ENCODE data around the gene ALDH3A2. TPM values are rescaled to one million over a fixed set of nuclear protein-coding genes. Genes with fewer than 3 reads are reported as not detected.
A peak's percentile ranks its signal among the peaks of the same experiment; 100 is the strongest.

ALDH3A2 gene
- total RNA-seq, 2 experiments from 2014 or later: 29.7 to 41.1 TPM

DNA sequence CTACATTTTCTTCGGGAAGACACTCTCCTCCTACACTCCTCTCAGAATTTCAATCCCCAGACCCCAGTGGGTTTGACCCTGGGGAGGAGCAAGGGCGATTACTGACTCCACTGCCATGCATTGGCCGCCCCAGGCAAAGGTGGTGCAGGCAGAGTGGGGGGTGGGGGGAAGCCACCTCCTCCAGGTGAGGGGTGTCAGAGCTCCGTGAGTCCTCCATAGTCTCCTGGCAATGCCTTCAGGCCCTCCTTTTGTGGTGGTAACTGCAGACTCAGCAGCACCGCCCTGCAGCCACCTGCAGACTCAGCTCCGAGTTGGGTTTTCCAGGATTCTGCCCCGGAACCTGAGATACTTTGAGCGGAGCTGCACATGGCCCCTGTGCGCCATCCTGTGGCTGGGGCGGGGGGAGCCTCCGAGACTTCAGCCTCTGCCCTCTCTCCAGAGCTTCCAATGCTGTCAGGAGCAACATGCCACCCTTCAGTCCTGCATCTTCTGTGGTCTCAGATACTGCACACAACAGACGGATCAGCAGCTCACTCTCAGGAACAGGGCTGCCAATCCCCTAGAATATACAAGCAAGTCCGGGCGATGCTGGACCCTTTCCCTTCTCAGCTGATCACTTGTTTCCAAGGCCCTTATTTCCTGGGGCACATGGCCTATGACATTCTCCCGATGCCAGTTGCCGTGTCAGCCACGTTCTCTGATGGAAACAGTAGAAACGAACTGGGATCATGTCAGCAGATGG, 70.2 kb downstream of the ALDH3A2 start:
- H3K27ac ChIP-seq (ENCODE audit: low read depth, low read length, poor library complexity, severe bottlenecking): no peak overlapping the region
- CTCF ChIA-PET (ENCODE audit: unreplicated experiment): no interaction called here
- no TSS peak for BruUV-seq (replicated peaks)
- no peak overlapping the region for H2AFZ ChIP-seq (ENCODE audit: low read length)
- no peaks in the 10 kb centered on the region for H3K9me3 ChIP-seq (ENCODE audit: low read length)
- no peaks in the 10 kb centered on the region for H3K36me3 ChIP-seq (ENCODE audit: insufficient read depth, low read length)
- TF ChIP-seq EZH2phosphoT487 (IDR thresholded peaks at IDR 0.05; ENCODE audit: borderline replicate concordance, low read depth, low read length): no peak
- TF ChIP-seq, protein P1, sequence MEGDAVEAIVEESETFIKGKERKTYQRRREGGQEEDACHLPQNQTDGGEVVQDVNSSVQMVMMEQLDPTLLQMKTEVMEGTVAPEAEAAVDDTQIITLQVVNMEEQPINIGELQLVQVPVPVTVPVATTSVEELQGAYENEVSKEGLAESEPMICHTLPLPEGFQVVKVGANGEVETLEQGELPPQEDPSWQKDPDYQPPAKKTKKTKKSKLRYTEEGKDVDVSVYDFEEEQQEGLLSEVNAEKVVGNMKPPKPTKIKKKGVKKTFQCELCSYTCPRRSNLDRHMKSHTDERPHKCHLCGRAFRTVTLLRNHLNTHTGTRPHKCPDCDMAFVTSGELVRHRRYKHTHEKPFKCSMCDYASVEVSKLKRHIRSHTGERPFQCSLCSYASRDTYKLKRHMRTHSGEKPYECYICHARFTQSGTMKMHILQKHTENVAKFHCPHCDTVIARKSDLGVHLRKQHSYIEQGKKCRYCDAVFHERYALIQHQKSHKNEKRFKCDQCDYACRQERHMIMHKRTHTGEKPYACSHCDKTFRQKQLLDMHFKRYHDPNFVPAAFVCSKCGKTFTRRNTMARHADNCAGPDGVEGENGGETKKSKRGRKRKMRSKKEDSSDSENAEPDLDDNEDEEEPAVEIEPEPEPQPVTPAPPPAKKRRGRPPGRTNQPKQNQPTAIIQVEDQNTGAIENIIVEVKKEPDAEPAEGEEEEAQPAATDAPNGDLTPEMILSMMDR (conservative IDR thresholded peaks at IDR 0.05; ENCODE audit: low read length): peak; percentile 45; the same call in 1 of the 2 replicates
- no peak overlapping the region for H3K4me3 ChIP-seq (ENCODE audit: low read depth, low read length, poor library complexity, severe bottlenecking)
- DNase-seq (ENCODE audit: low spot score): no peak
- H4K20me1 ChIP-seq (ENCODE audit: insufficient read depth, low read length): no peaks in the 10 kb centered on the region
- H3K4me2 ChIP-seq (ENCODE audit: low read length): no peak overlapping the region
- POLR2A ChIA-PET: no interaction called here
- no peaks in the 10 kb centered on the region for H3K4me1 ChIP-seq (ENCODE audit: insufficient read depth, low read length, poor library complexity, severe bottlenecking)
- no peaks in the 10 kb centered on the region for H3K9me2 ChIP-seq (ENCODE audit: insufficient read depth, low read length)
- intact Hi-C loops (cut with micrococcal nuclease; ENCODE audit: unreplicated experiment): no loop called here
- H3K79me2 ChIP-seq (ENCODE audit: insufficient read depth, low read depth, low read length): no peaks in the 10 kb centered on the region

DNA sequence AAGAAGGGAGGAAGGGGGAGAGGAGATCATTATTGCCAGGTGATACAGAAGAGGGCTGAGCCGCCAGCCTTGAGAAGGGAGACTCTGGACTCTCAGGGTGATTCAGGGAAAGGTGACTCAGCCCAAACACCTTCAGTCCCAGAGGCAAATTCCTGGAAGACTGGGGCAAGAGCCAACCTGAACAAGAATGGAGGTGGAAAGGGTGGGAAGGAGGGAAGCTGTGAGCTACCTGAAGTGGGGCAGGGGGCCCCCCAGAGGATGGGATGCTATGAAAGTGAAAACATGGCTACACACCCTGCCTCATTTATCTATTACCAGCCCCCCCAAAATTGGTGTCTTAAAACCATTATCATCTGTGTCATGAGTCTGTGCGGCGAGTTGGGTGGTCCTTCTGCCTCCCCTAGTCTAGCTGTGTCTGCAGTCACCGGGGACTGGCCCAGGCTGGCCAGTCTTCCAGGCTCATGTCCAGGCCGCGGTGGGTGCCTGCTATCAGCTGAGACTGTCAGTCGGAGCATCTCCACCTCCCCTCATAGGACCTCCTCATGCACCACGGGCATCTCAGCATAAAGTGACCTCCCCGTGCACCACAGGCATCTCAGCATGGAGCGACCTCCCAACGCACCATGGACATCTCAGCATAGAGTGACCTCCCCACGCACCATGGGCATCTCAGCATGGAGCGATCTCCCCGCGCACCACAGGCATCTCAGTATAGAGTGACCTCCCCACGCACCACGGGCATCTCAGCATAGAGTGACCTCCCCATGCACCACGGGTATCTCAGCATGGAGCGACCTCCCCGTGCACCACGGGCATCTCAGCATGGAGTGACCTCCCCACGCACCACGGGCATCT, 71.0 kb downstream of the ALDH3A2 start:
- Histone ChIP-seq H3K4me1 (ENCODE audit: insufficient read depth, low read length, poor library complexity, severe bottlenecking) (no peaks in the 10 kb centered on the region), H3K36me3 (ENCODE audit: insufficient read depth, low read length) (no peaks in the 10 kb centered on the region), H3K27ac (ENCODE audit: low read depth, low read length, poor library complexity, severe bottlenecking) (no peak overlapping the region), H3K4me2 (ENCODE audit: low read length) (no peak overlapping the region), H3K79me2 (ENCODE audit: insufficient read depth, low read depth, low read length) (no peaks in the 10 kb centered on the region), H3K9me3 (ENCODE audit: low read length) (no peaks in the 10 kb centered on the region), H3K9me2 (ENCODE audit: insufficient read depth, low read length) (no peaks in the 10 kb centered on the region), H3K4me3 (ENCODE audit: low read depth, low read length, poor library complexity, severe bottlenecking) (no peak overlapping the region), H4K20me1 (ENCODE audit: insufficient read depth, low read length) (no peaks in the 10 kb centered on the region), H2AFZ (ENCODE audit: low read length) (no peak overlapping the region)
- POLR2A ChIA-PET: no interaction called here
- DNase-seq (ENCODE audit: low spot score): no peak
- CTCF ChIA-PET (ENCODE audit: unreplicated experiment): no interaction called here
- intact Hi-C loops (cut with micrococcal nuclease; ENCODE audit: unreplicated experiment): no loop called here
- BruUV-seq (replicated peaks): no TSS peak
- TF ChIP-seq EZH2phosphoT487 (IDR thresholded peaks at IDR 0.05; ENCODE audit: borderline replicate concordance, low read depth, low read length): no peak
- TF ChIP-seq, protein P1 (conservative IDR thresholded peaks at IDR 0.05; ENCODE audit: low read length): no peak

DNA sequence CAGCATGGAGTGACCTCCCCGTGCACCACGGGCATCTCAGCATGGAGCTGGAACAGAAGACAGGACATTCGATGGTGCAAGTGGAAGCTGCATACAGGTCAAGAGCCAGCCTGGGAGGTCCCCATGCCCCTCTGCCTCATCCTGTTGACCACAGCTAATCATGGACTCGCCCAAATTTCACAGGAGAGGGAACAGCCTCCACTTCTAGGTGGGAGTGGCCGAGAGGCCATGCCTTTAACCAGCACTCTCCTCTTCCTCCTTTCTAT, 71.6 kb downstream of the ALDH3A2 start:
- H3K9me2 ChIP-seq (ENCODE audit: insufficient read depth, low read length): no peaks in the 10 kb centered on the region
- no peak overlapping the region for H3K4me2 ChIP-seq (ENCODE audit: low read length)
- ChIA-PET CTCF (ENCODE audit: unreplicated experiment) (no interaction called here), POLR2A (no interaction called here)
- no TSS peak for BruUV-seq (replicated peaks)
- no peak overlapping the region for H2AFZ ChIP-seq (ENCODE audit: low read length)
- H3K79me2 ChIP-seq (ENCODE audit: insufficient read depth, low read depth, low read length): no peaks in the 10 kb centered on the region
- no peaks in the 10 kb centered on the region for H3K4me1 ChIP-seq (ENCODE audit: insufficient read depth, low read length, poor library complexity, severe bottlenecking)
- no peak overlapping the region for H3K27ac ChIP-seq (ENCODE audit: low read depth, low read length, poor library complexity, severe bottlenecking)
- no peaks in the 10 kb centered on the region for H3K9me3 ChIP-seq (ENCODE audit: low read length)
- H3K4me3 ChIP-seq (ENCODE audit: low read depth, low read length, poor library complexity, severe bottlenecking): no peak overlapping the region
- H3K36me3 ChIP-seq (ENCODE audit: insufficient read depth, low read length): no peaks in the 10 kb centered on the region
- H4K20me1 ChIP-seq (ENCODE audit: insufficient read depth, low read length): no peaks in the 10 kb centered on the region
- TF ChIP-seq, protein P1 (conservative IDR thresholded peaks at IDR 0.05; ENCODE audit: low read length): no peak
- no peak for TF ChIP-seq EZH2phosphoT487 (IDR thresholded peaks at IDR 0.05; ENCODE audit: borderline replicate concordance, low read depth, low read length)
- no peak for DNase-seq (ENCODE audit: low spot score)
- intact Hi-C loops (cut with micrococcal nuclease; ENCODE audit: unreplicated experiment): no loop called here
